Sigmoid colon (tissue), 4 donors: ENCODE results near the gene RFFL.

Source experiments
- CTCF ChIP-seq, 4 experiments: fragments of 450-650 bp in 3 of 4; fragments of 200-600 bp in 1 of 4; IDR thresholded peaks; one replicate each; pipeline ENCODE4 v1.5.1; 2016 to 2019; ENCODE audit warnings: antibody characterized with exemption in 4 of 4, mild to moderate bottlenecking in 3 of 4, moderate library complexity in 2 of 4
- POLR2A ChIP-seq, 2 donors: fragments of 450-650 bp; IDR thresholded peaks; one replicate each; pipeline ENCODE4 v1.6.1; 2016; ENCODE audit warnings: antibody characterized with exemption in 2 of 2, mild to moderate bottlenecking in 2 of 2, moderate library complexity in 2 of 2
- POLR2AphosphoS5 ChIP-seq, 4 donors: sonication (generic); formaldehyde crosslinking; IDR thresholded peaks; one replicate each; pipeline ENCODE4 v1.6.1; 2017; ENCODE audit warnings: antibody characterized with exemption in 4 of 4

GRCh38 chr17:35025541-35025940 lies 38.0 kb downstream of the RFFL start:
- TF ChIP-seq CTCF (IDR thresholded peaks at IDR 0.05) (no peak), POLR2A (IDR thresholded peaks at IDR 0.05) (no peak), POLR2AphosphoS5 (IDR thresholded peaks at IDR 0.05) (no peak)
